Heart right ventricle (tissue), 16 donors: ENCODE measurements around the gene NMNAT3. TPM values are rescaled to one million over a fixed set of nuclear protein-coding genes. Genes with fewer than 3 reads are reported as not detected.

ENCODE experiments used
- ATAC-seq, 8 donors: fragments of 200-7000 bp; cut with Tn5 transposase; one replicate each; pipeline ENCODE4 v1.9.1; 2020; ENCODE audit warnings: mild to moderate bottlenecking in 8 of 8, moderate library complexity in 8 of 8, moderate number of reproducible peaks in 1 of 8
- DNase-seq, 2 donors: peaks; one replicate each; pipeline ENCODE4 v3.0.0-alpha.2; 2020
- H3K27ac ChIP-seq, 10 donors: fragments of 200-600 bp; sonication (generic) in 2 of 10; one replicate each; pipeline versions ENCODE4 v1.5.0 to v1.8.0; 2020 to 2022; ENCODE audit warnings: mild to moderate bottlenecking in 3 of 10
- H3K27me3 ChIP-seq, 7 donors: fragments of 200-600 bp; one replicate each; pipeline ENCODE4 v1.8.0; 2021 to 2022; ENCODE audit warnings: mild to moderate bottlenecking in 2 of 7
- H3K36me3 ChIP-seq, 9 donors: fragments of 200-600 bp; sonication (generic) in 1 of 9; one replicate each; pipeline versions ENCODE4 v1.5.0 to v1.8.0; 2020 to 2022; ENCODE audit warnings: mild to moderate bottlenecking in 2 of 9
- H3K4me1 ChIP-seq, 9 donors: fragments of 200-600 bp; sonication (generic) in 1 of 9; one replicate each; pipeline versions ENCODE4 v1.5.0 to v1.8.0; 2020 to 2022; ENCODE audit warnings: mild to moderate bottlenecking in 4 of 9
- H3K4me3 ChIP-seq, 10 donors: fragments of 200-600 bp; sonication (generic) in 2 of 10; one replicate each; pipeline versions ENCODE4 v1.5.0 to v1.8.0; 2020 to 2022; ENCODE audit warnings: mild to moderate bottlenecking in 7 of 10, moderate library complexity in 2 of 10
- H3K9me3 ChIP-seq, 11 donors: fragments of 200-600 bp in 10 of 11; sonication (generic) in 2 of 11; one replicate each; pipeline versions ENCODE4 v1.5.0 to v1.8.0; 2013 to 2022; ENCODE audit warnings: mild to moderate bottlenecking in 2 of 11, control low read depth in 1 of 11, moderate library complexity in 1 of 11
- WGBS, 2 donors: extraction: QIAGEN DNeasy Blood & Tissue Kit; methylation state at CpG; one replicate each; pipeline ENCODE4 v1.1.7; 2013; ENCODE audit warnings: inconsistent platforms in 1 of 2; 5-methylcytosine and 5-hydroxymethylcytosine counted together
- intact Hi-C, 10 donors: fragments of 100-400 bp; cut with DNase I; formaldehyde crosslinking; loops; one replicate each; pipeline versions ENCODE4 v1.11.1 to v1.14.2; 2022
- long read RNA-seq, 3 donors: library from polyadenylated mRNA; unstranded; transcript quantifications; one replicate each; pipeline ENCODE4 v2.0.0, GENCODE V29; 2020 to 2021
- polyA plus RNA-seq, 2 donors: library from polyadenylated mRNA; stranded (reverse); fragments of 200-250 nt; gene quantifications; one replicate each; pipeline ENCODE4 v1.2.3, GENCODE V29; 2013
- total RNA-seq, 10 donors: library from RNA; stranded (reverse); fragmentation: NEBNext Ultra II Directional in 3 of 10; extraction: Animal tissue kit (Norgen Biotek cat#: 25700) in 3 of 10; gene quantifications; one replicate each; pipeline versions ENCODE4 v1.2.1 to v1.2.4, GENCODE V29; 2021 to 2023
- TF ChIP-seq, protein P1 (sequence below), 9 donors: fragments of 200-600 bp; sonication (generic) in 2 of 9; IDR thresholded peaks; one replicate each; pipeline versions ENCODE4 v1.5.0 to v1.8.0; 2021 to 2022; ENCODE audit warnings: antibody characterized with exemption in 9 of 9, mild to moderate bottlenecking in 5 of 9, moderate library complexity in 1 of 9
- donor health status: Arrhythmogenic right ventricular cardiomyopathy.
- donor health status: ischemic (EF 13 %, LVEDD 7.1; RV severe dilation, severe dysfunction).
- donor health status: healthy with polysubstance abuse.
- donor health status: DM: no; HTN: yes; CAD: no.
- donor health status: DM: no; HTN: no; CAD: no.
- donor health status: ischemic (EF 25% LVEDD 6.9; RV normal size, moderate dysfunction).
- donor health status: ischemic (EF 25% LVEDD 5.7; RV mildly dilated, moderate dysfunction).
- donor health status: healthy.
- donor health status: DM: yes; HTN: yes; CAD: no.
- donor health status: Ischemic cardiomyopathy.
- donor health status: ischemic (EF 35%, LVEDD 5.7; RV mildly dilated, moderate dysfunction).
- donor health status: nonischemic (EF 11% LVEDD 7.7; RV severe dilation, severe dysfunction).
- donor health status: DM: yes; HTN: yes; CAD: no.
- donor health status: PGD.
- donor health status: ischemic (EF 29% LVEDD 5.4; RV normal size, mild dysfunction).
- donor health status: nonischemic (EF 23%, LVEDD 6.1; RV moderate dilation, normal function).

The NMNAT3 gene
- total RNA-seq = 10 to 100 TPM in 9 of 10 donors, 1 to 10 TPM in 1; 7.6 to 15.3 (median 12.9) TPM
- polyA plus RNA-seq = 1 to 10 TPM; 6.2 to 8.0 TPM
- long read RNA-seq, donor 1, partial matches to known transcripts = 2 of 14 reads
- long read RNA-seq, donor 1, other reads (novel, unspliced or antisense) = 9 of 14 reads
- long read RNA-seq, donor 2, transcript NMNAT3-201 (6 exons, 1,569 nt) = major isoform, 11 of 18 reads
- long read RNA-seq, donor 2, partial matches to known transcripts = 0 of 18 reads
- long read RNA-seq, donor 2, other reads (novel, unspliced or antisense) = 5 of 18 reads
- long read RNA-seq, donor 3, transcript NMNAT3-201 (6 exons, 1,569 nt) = major isoform, 23 of 41 reads
- long read RNA-seq, donor 3, partial matches to known transcripts = 4 of 41 reads
- long read RNA-seq, donor 3, other reads (novel, unspliced or antisense) = 9 of 41 reads

DNA sequence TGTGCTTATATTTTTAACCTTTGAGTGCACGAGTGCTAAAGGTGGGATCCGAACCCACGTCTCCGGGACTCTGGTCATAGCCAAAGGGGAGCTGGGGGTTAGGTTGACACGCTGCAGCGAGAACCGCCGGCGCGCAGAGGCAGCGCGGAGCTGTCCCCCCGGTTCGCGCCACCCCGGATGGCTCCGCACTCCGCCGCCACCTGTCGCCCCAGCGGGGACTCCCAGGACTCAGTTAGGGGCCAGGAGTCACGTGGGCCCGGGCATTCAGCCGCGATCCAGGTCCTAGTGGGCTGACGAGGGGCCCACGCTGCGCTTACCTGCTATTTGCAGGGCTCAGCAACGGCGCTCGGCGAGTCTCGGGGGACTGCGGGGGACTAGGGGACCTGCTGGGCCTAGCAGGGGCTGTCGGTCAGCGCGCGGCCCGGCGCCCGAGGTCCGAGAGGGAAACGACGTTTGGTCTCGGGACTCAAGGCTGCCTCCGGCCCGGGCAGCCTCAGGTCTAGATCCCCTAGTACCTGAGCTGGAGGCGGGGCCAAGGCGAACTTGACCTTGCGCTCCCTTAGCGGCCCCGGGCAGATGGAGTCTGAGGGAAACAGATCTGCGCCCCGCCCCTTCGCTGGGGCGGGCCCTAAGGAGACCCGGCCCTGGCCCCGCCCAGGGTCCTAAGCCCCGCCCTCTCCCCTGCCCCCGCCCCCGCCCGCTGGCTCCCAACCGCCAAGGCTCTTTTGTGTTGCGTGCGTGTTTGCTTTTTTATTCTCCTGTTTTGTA lies at the start of gene NMNAT3:
Gene NMNAT3 (minus strand): TSS at position 585 of the 768 bp plus-strand sequence. CDS start 50,248 bp downstream, outside the sequence.
- ATAC-seq (peak; percentile 99 to 100 (median 100)), DNase-seq (peak; percentile 83 to 87)
- H3K27ac ChIP-seq = peak within 1 kb of the TSS in 9 of 10 donors; percentile 34 to 82 (median 67)
- intact Hi-C loops = no loop called here
- H3K4me1 ChIP-seq = peaks cover 0 to 18% (median 13%) of the 10 kb centered on the region in 9 donors
- H3K36me3 ChIP-seq = peaks cover 0 to 2% (median 0%) of the 10 kb centered on the region in 9 donors
- TF ChIP-seq, protein P1, sequence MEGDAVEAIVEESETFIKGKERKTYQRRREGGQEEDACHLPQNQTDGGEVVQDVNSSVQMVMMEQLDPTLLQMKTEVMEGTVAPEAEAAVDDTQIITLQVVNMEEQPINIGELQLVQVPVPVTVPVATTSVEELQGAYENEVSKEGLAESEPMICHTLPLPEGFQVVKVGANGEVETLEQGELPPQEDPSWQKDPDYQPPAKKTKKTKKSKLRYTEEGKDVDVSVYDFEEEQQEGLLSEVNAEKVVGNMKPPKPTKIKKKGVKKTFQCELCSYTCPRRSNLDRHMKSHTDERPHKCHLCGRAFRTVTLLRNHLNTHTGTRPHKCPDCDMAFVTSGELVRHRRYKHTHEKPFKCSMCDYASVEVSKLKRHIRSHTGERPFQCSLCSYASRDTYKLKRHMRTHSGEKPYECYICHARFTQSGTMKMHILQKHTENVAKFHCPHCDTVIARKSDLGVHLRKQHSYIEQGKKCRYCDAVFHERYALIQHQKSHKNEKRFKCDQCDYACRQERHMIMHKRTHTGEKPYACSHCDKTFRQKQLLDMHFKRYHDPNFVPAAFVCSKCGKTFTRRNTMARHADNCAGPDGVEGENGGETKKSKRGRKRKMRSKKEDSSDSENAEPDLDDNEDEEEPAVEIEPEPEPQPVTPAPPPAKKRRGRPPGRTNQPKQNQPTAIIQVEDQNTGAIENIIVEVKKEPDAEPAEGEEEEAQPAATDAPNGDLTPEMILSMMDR (IDR thresholded peaks at IDR 0.05) = peak in 4 of 9 donors; percentile 11 to 42 (median 34)
- 2% methylated on average over 65 of the region's 65 CpGs for WGBS, 2 donors
- H3K9me3 ChIP-seq = no peaks in the 10 kb centered on the region
- no peaks in the 10 kb centered on the region for H3K27me3 ChIP-seq
- H3K4me3 ChIP-seq = peak within 1 kb of the TSS; percentile 64 to 97 (median 81)

- intact Hi-C loops = loop anchor here in 3 of 10 donors (5.0 to 10.0 kb wide), 3 partner anchors 203 to 1141 kb away; no protein-coding TSS in a partner anchor
- no peak for ATAC-seq
- Histone ChIP-seq H3K27ac (no peak overlapping the region), H3K4me1 (peaks cover 0 to 10% (median 0%) of the 10 kb centered on the region in 9 donors), H3K4me3 (no peak overlapping the region), H3K27me3 (peaks cover 0 to 6% (median 0%) of the 10 kb centered on the region in 7 donors), H3K9me3 (no peaks in the 10 kb centered on the region), H3K36me3 (no peaks in the 10 kb centered on the region)
- TF ChIP-seq, protein P1 (IDR thresholded peaks at IDR 0.05) = no peak
- WGBS, 2 donors = 67 to 71% methylated on average over 1 of the region's 1 CpG
- DNase-seq = no peak
Observed at GRCh38 chr3:139721370-139721769, 43.6 kb upstream of the NMNAT3 start.

GRCh38 chr3:139718415-139718814 lies 40.6 kb upstream of the NMNAT3 start:
- Histone ChIP-seq H3K9me3 (no peaks in the 10 kb centered on the region), H3K4me3 (no peak overlapping the region), H3K4me1 (peaks cover 0 to 10% (median 0%) of the 10 kb centered on the region in 9 donors), H3K27ac (no peak overlapping the region), H3K36me3 (no peaks in the 10 kb centered on the region), H3K27me3 (peaks cover 0 to 5% (median 0%) of the 10 kb centered on the region in 7 donors)
- 43 to 49% methylated on average over 3 of the region's 3 CpGs for WGBS, 2 donors
- intact Hi-C loops = loop anchor here in 7 of 10 donors (2.0 to 10.0 kb wide), 4 partner anchors 214 to 219 kb away; partner anchors contain the start of gene CLSTN2 (in 4 of the 7)
- DNase-seq (peak; percentile 18 to 45), ATAC-seq (peak in 6 of 8 donors; percentile 67 to 74 (median 71))
- TF ChIP-seq, protein P1 (IDR thresholded peaks at IDR 0.05) = peak; percentile 23 to 67 (median 51)
